Neural crest cell (in vitro differentiated cells): ENCODE data around the gene BEST2. TPM values are rescaled to one million over a fixed set of nuclear protein-coding genes. Genes with fewer than 3 reads are reported as not detected.

Experiments used
- DNase-seq: peaks from one replicate; pipeline ENCODE4 v3.0.0; 2021; ENCODE audit warnings: low read depth, mixed read lengths, low spot score
- H3K27ac Mint-ChIP-seq: one replicate; pipeline ENCODE4 v1.8.0; 2021; ENCODE audit warnings: mild to moderate bottlenecking, mixed read lengths; ENCODE audit not compliant: unreplicated experiment
- H3K27me3 Mint-ChIP-seq: 2 replicates; pipeline ENCODE4 v1.8.0; 2021; ENCODE audit warnings: low read depth, mild to moderate bottlenecking, mixed read lengths
- H3K36me3 Mint-ChIP-seq: 2 replicates; pipeline ENCODE4 v1.8.0; 2021; ENCODE audit warnings: low read depth, mild to moderate bottlenecking, mixed read lengths
- H3K4me1 Mint-ChIP-seq: 2 replicates; pipeline ENCODE4 v1.8.0; 2021; ENCODE audit warnings: mixed read lengths
- H3K4me3 Mint-ChIP-seq: one replicate; pipeline ENCODE4 v1.8.0; 2021; ENCODE audit warnings: mild to moderate bottlenecking, mixed read lengths
- H3K9me3 Mint-ChIP-seq: 2 replicates; pipeline ENCODE4 v1.8.0; 2021; ENCODE audit warnings: mixed read lengths
- total RNA-seq: library from RNA; stranded (reverse); gene quantifications from 2 replicates; pipeline ENCODE4 v1.2.1, GENCODE V29; 2021
- TF ChIP-seq, protein P1 (sequence below): fragments of 200-600 bp; sonication (generic); conservative IDR thresholded peaks from 2 replicates; pipeline ENCODE4 v1.5.0; 2021; ENCODE audit warnings: antibody characterized with exemption, mild to moderate bottlenecking

Gene BEST2
- total RNA-seq, 1 donor from 2014 or later: not detected

DNA sequence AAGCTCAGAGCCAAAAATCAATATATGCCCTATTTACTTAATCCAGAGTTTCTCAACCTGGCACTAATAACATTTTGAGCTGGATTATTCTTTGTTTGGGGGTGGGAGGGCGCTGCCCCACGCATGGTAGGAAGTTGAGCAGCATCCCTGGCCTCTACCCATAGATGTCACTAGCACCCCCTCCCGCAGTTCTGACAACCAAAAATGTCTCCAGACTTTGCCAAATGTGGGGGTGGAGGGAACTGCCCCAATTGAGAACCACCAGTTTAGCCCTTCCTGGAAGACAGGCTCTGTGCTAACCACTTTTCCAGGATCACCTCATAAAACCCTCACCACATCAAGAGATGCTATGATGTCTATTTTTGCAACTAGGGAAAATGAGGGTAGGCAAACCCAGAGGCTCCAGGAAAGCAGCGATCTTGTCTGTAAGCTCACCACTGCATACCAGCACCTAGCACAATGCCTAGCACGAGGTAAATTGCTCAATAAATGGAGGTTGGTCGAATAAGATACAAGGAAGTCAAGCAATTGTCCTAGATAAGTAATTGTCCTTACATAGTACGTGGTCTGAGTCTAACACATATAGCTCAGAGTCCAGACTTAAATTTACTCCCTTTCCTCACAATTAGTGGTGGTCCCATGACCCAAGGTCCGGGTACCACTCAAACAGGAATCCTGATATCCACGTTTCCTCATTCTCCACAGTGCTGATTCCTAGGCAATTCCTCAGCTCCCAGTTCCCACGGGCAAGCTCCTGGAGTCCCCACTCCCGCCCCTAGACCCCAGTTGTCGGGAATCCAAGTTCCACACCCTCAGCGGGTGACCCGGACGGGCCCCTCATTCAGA lies 18.0 kb upstream of the BEST2 start:
- Mint-ChIP-seq H3K4me1 (peaks cover 41% of the 10 kb centered on the region), H3K27me3 (peaks cover 5% of the 10 kb centered on the region), H3K27ac (peak overlapping the region; percentile 93)

DNA sequence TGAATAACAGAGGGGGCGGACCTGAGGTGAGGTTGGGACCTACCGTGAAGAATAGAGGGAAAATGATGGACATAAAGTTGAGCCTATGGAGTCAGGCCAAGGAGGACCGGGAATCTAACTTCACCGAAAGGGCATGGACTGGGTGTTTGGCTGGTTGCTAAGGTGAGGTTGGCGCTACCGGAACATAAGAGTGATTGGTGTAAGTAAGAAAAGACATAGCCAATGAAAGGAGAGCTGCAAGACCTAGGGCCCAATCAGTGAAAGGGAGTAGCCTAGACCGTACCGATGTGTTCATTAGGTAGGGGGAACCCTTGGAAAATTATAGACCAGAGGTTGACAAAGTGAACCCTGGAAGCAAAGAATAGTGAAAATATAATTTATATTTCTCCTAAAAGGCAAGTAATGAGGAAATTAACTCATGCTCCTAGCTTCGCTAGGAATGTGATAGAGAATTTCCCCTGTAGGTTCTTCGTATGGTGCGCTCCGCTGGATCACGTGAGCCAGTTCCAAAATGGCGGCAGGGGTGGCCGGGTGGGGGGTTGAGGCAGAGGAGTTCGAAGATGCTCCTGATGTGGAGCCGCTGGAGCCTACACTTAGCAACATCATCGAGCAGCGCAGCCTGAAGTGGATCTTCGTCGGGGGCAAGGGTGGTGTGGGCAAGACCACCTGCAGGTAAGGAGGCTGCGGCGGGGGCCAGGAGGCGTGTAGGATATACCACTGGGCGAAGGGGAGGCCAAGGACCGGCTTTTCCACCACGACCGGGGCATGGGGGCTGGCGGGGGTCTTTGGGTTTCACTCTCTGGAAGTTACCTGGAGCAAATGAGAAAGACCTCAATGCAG lies 14.4 kb upstream of the BEST2 start, which contains the start of gene GET3:
Gene GET3 (plus strand): TSS at position 503 of the 840 bp plus-strand sequence. CDS start 9 bp downstream, at position 512.
- DNase-seq: peak; percentile 71
- TF ChIP-seq, protein P1, sequence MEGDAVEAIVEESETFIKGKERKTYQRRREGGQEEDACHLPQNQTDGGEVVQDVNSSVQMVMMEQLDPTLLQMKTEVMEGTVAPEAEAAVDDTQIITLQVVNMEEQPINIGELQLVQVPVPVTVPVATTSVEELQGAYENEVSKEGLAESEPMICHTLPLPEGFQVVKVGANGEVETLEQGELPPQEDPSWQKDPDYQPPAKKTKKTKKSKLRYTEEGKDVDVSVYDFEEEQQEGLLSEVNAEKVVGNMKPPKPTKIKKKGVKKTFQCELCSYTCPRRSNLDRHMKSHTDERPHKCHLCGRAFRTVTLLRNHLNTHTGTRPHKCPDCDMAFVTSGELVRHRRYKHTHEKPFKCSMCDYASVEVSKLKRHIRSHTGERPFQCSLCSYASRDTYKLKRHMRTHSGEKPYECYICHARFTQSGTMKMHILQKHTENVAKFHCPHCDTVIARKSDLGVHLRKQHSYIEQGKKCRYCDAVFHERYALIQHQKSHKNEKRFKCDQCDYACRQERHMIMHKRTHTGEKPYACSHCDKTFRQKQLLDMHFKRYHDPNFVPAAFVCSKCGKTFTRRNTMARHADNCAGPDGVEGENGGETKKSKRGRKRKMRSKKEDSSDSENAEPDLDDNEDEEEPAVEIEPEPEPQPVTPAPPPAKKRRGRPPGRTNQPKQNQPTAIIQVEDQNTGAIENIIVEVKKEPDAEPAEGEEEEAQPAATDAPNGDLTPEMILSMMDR: no peak
- H3K4me1 Mint-ChIP-seq: peaks cover 37% of the 10 kb centered on the region
- peak within 1 kb of the TSS; percentile 94 for H3K4me3 Mint-ChIP-seq
- H3K27me3 Mint-ChIP-seq: peaks cover 5% of the 10 kb centered on the region
- H3K9me3 Mint-ChIP-seq: no peaks in the 10 kb centered on the region
- H3K27ac Mint-ChIP-seq: peak within 1 kb of the TSS; percentile 99
- H3K36me3 Mint-ChIP-seq: peaks cover 16% of the 10 kb centered on the region

More for the DNA sequence above, 18.0 kb upstream of the BEST2 start:
- TF ChIP-seq, protein P1: peak; percentile 41
- Mint-ChIP-seq H3K4me3 (peak overlapping the region; percentile 92), H3K36me3 (peaks cover 18% of the 10 kb centered on the region), H3K9me3 (no peaks in the 10 kb centered on the region)
- DNase-seq: no peak

DNA sequence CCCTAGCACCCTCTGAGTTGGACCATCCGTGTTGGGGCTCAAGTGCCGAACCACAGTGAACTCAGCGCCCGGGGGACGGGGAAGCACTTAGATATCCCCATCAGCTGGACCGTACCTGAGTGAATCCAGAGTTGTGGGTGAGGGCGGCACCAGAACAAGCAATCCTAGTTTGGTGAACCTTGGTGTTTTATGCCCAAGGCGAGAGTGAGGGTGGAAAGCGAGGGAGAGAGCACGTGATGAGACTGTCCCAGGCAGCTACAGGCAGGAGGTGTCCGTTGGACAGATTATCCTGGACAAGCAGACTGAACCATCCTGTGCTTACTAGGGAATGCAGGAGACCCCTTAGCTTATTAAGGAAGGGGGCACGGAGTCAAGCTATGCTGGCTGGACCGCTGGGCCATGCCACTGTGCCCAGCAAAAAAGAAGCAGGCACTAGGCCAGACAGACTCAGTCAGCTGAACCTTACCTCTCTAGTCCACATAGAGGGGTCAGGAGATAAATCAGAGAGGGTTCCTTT lies 13.7 kb upstream of the BEST2 start:
- H3K4me1 Mint-ChIP-seq: peaks cover 31% of the 10 kb centered on the region
- peak overlapping the region; percentile 99 for H3K27ac Mint-ChIP-seq
- peaks cover 5% of the 10 kb centered on the region for H3K27me3 Mint-ChIP-seq
- H3K4me3 Mint-ChIP-seq: peak overlapping the region; percentile 94
- peaks cover 15% of the 10 kb centered on the region for H3K36me3 Mint-ChIP-seq
- TF ChIP-seq, protein P1: no peak
- DNase-seq: no peak
- no peaks in the 10 kb centered on the region for H3K9me3 Mint-ChIP-seq

DNA sequence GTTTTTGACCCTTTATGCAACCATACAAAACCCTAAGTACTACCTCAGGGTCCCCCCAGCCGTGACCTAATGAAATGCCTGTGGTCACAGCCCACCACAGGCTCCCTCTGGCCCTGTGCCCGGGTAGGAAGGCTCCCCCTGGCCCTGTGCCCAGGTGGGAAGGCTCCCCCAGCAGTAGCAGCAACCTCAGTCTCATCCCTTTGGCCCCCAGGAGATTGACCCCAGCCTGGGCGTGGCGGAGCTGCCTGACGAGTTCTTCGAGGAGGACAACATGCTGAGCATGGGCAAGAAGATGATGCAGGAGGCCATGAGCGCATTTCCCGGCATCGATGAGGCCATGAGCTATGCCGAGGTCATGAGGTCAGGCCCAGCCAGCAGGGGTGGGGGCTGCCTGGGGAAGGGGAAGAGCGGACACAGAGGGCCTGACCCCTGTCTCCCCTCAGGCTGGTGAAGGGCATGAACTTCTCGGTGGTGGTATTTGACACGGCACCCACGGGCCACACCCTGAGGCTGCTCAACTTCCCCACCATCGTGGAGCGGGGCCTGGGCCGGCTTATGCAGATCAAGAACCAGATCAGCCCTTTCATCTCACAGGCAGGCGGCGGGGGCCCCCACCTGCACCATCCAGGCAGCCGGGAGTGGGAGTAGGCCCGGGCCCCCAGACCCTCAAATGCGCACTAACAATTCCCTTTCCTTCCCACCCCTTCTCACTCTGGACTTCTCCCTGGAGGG lies 6.3 kb upstream of the BEST2 start:
- Mint-ChIP-seq H3K4me3 (no peak overlapping the region), H3K27ac (no peak overlapping the region), H3K9me3 (no peaks in the 10 kb centered on the region), H3K4me1 (no peaks in the 10 kb centered on the region), H3K36me3 (peaks cover 16% of the 10 kb centered on the region), H3K27me3 (peaks cover 19% of the 10 kb centered on the region)
- TF ChIP-seq, protein P1: no peak
- DNase-seq: no peak

DNA sequence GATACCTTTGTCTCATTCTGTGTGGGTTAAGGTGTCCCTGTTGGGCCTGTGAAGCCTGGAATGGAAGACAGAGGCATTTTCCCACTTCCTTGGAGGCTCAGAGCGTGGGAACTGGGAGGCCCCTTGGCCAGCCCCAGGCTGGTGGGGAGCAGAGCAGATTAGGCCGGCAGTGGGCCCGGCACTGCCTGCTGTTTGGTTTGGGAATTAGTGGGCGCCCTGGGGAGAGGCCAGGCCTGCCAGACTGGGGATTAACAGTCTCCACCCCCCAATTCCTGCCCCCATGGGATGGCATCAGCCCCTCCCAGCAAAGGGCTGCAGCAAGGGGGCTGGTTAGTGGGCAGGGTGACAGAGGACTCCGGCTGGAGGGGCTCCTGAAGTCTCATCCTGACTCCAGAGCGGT lies 3.1 kb upstream of the BEST2 start:
- Mint-ChIP-seq H3K27ac (no peak overlapping the region), H3K9me3 (no peaks in the 10 kb centered on the region), H3K4me3 (no peak overlapping the region), H3K27me3 (peaks cover 49% of the 10 kb centered on the region), H3K4me1 (no peaks in the 10 kb centered on the region), H3K36me3 (peaks cover 11% of the 10 kb centered on the region)
- DNase-seq: no peak
- TF ChIP-seq, protein P1: no peak
